Measurements from ENCODE around the gene TTN.

TTN gene

GRCh38 chr2:178747767-178748166 lies 59.5 kb downstream of the TTN start:
- no peak for TF ChIP-seq POLR2A (IDR thresholded peaks at IDR 0.05; ENCODE audit: low read depth, low read length)
- no peak for DNase-seq (ENCODE audit: insufficient read length, low spot score)
- FAIRE-seq, result no peak

GRCh38 chr2:178734518-178734917 lies 72.7 kb downstream of the TTN start:
- FAIRE-seq (no peak), DNase-seq (ENCODE audit: insufficient read length, low spot score) (no peak)
- no peak for TF ChIP-seq POLR2A (IDR thresholded peaks at IDR 0.05; ENCODE audit: low read depth, low read length)

GRCh38 chr2:178733975-178734374 lies 73.2 kb downstream of the TTN start:
- no peak for DNase-seq (ENCODE audit: insufficient read length, low spot score)
- FAIRE-seq, result no peak
- no peak for TF ChIP-seq POLR2A (IDR thresholded peaks at IDR 0.05; ENCODE audit: low read depth, low read length)

- DNase-seq (ENCODE audit: insufficient read length, low spot score), result no peak
- TF ChIP-seq POLR2A (IDR thresholded peaks at IDR 0.05; ENCODE audit: low read depth, low read length), result no peak
- FAIRE-seq, result no peak
These were observed 74.3 kb downstream of the TTN start for GRCh38 chr2:178732913-178733312.

- TF ChIP-seq POLR2A (IDR thresholded peaks at IDR 0.05; ENCODE audit: low read depth, low read length), result no peak
- FAIRE-seq (no peak), DNase-seq (ENCODE audit: insufficient read length, low spot score) (no peak)
These were observed 75.9 kb downstream of the TTN start for GRCh38 chr2:178731300-178731699.

- TF ChIP-seq POLR2A (IDR thresholded peaks at IDR 0.05; ENCODE audit: low read depth, low read length), result no peak
- FAIRE-seq (no peak), DNase-seq (ENCODE audit: insufficient read length, low spot score) (no peak)
These were observed 77.2 kb downstream of the TTN start for GRCh38 chr2:178730049-178730448.

- FAIRE-seq, result no peak
- no peak for TF ChIP-seq POLR2A (IDR thresholded peaks at IDR 0.05; ENCODE audit: low read depth, low read length)
- DNase-seq (ENCODE audit: insufficient read length, low spot score), result no peak
These were observed 83.4 kb downstream of the TTN start for GRCh38 chr2:178723786-178724346.

- DNase-seq (ENCODE audit: insufficient read length, low spot score), result no peak
- no peak for TF ChIP-seq POLR2A (IDR thresholded peaks at IDR 0.05; ENCODE audit: low read depth, low read length)
- no peak for FAIRE-seq
These were observed 84.9 kb downstream of the TTN start for GRCh38 chr2:178722296-178722695.

GRCh38 chr2:178718988-178719387 lies 88.2 kb downstream of the TTN start:
- TF ChIP-seq POLR2A (IDR thresholded peaks at IDR 0.05; ENCODE audit: low read depth, low read length), result no peak
- no peak for FAIRE-seq
- no peak for DNase-seq (ENCODE audit: insufficient read length, low spot score)

- no peak for DNase-seq (ENCODE audit: insufficient read length, low spot score)
- no peak for TF ChIP-seq POLR2A (IDR thresholded peaks at IDR 0.05; ENCODE audit: low read depth, low read length)
- FAIRE-seq, result no peak
These were observed 88.9 kb downstream of the TTN start for GRCh38 chr2:178718283-178718682.

GRCh38 chr2:178716394-178716793 lies 90.8 kb downstream of the TTN start:
- FAIRE-seq, result no peak
- no peak for TF ChIP-seq POLR2A (IDR thresholded peaks at IDR 0.05; ENCODE audit: low read depth, low read length)

GRCh38 chr2:178715366-178715765 lies 91.9 kb downstream of the TTN start:
- DNase-seq (ENCODE audit: insufficient read length, low spot score) (no peak), FAIRE-seq (no peak)
- TF ChIP-seq POLR2A (IDR thresholded peaks at IDR 0.05; ENCODE audit: low read depth, low read length), result no peak

More at GRCh38 chr2:178716394-178716793, 90.8 kb downstream of the TTN start:
- no peak for DNase-seq (ENCODE audit: insufficient read length, low spot score)

- DNase-seq (ENCODE audit: insufficient read length, low spot score) (no peak), FAIRE-seq (no peak)
- TF ChIP-seq POLR2A (IDR thresholded peaks at IDR 0.05; ENCODE audit: low read depth, low read length), result no peak
These were observed 99.7 kb downstream of the TTN start for GRCh38 chr2:178707476-178707875.

- FAIRE-seq (no peak), DNase-seq (ENCODE audit: insufficient read length, low spot score) (no peak)
- TF ChIP-seq POLR2A (IDR thresholded peaks at IDR 0.05; ENCODE audit: low read depth, low read length), result no peak
These were observed 102.3 kb downstream of the TTN start for GRCh38 chr2:178704876-178705275.

- no peak for TF ChIP-seq POLR2A (IDR thresholded peaks at IDR 0.05; ENCODE audit: low read depth, low read length)
- DNase-seq (ENCODE audit: insufficient read length, low spot score), result no peak
- no peak for FAIRE-seq
These were observed 104.9 kb downstream of the TTN start for GRCh38 chr2:178702361-178702760.

GRCh38 chr2:178700922-178701342 lies 106.3 kb downstream of the TTN start:
- TF ChIP-seq POLR2A (IDR thresholded peaks at IDR 0.05; ENCODE audit: low read depth, low read length), result no peak
- DNase-seq (ENCODE audit: insufficient read length, low spot score) (peak; percentile 14), FAIRE-seq (peak; percentile 60)
